Vagina (tissue), 2 donors: Measurements from ENCODE around the gene AMBP. TPM values are rescaled to one million over a fixed set of nuclear protein-coding genes. Genes with fewer than 3 reads are reported as not detected.
A peak's percentile ranks its signal among the peaks of the same experiment; 100 is the strongest.

Experiments
- DNase-seq, 2 donors: peaks; one replicate each; pipeline ENCODE4 v3.0.0-alpha.2; 2017; ENCODE audit errors: extremely low spot score in 2 of 2
- H3K27ac ChIP-seq: fragments of 200-600 bp; sonication (generic); one replicate; pipeline ENCODE4 v1.5.1; 2019
- H3K27me3 ChIP-seq: fragments of 200-600 bp; sonication (generic); one replicate; pipeline ENCODE4 v1.5.1; 2019
- H3K36me3 ChIP-seq, 2 donors: fragments of 200-600 bp; sonication (generic); one replicate each; pipeline ENCODE4 v1.5.1; 2017 to 2019
- H3K4me1 ChIP-seq: fragments of 200-600 bp; sonication (generic); one replicate; pipeline ENCODE4 v1.5.1; 2019
- H3K4me3 ChIP-seq, 2 donors: fragments of 200-600 bp; sonication (generic); 1 replicate in 1 of 2; 2 replicates in 1 of 2; pipeline ENCODE4 v1.5.1; 2016 to 2019
- H3K9me3 ChIP-seq: fragments of 200-600 bp; sonication (generic); one replicate; pipeline ENCODE4 v1.5.1; 2019
- CTCF ChIP-seq, 3 experiments: fragments of 450-650 bp in 2 of 3; fragments of 200-600 bp in 1 of 3; sonication (generic) in 1 of 3; IDR thresholded peaks; one replicate each; pipeline ENCODE4 v1.5.1; 2017 to 2019; ENCODE audit warnings: antibody characterized with exemption in 3 of 3, mild to moderate bottlenecking in 2 of 3, moderate library complexity in 2 of 3
- POLR2A ChIP-seq, 2 donors: fragments of 450-650 bp; IDR thresholded peaks; one replicate each; pipeline ENCODE4 v1.6.1; 2017; ENCODE audit warnings: antibody characterized with exemption in 2 of 2, mild to moderate bottlenecking in 2 of 2, moderate library complexity in 2 of 2
- POLR2AphosphoS5 ChIP-seq, 2 donors: sonication (generic); formaldehyde crosslinking; IDR thresholded peaks; one replicate each; pipeline ENCODE4 v1.9.0; 2017; ENCODE audit warnings: antibody characterized with exemption in 2 of 2, mild to moderate bottlenecking in 2 of 2, low read depth in 1 of 2; ENCODE audit not compliant: insufficient read depth in 1 of 2
- intact Hi-C: fragments of 100-400 bp; cut with DNase I; formaldehyde crosslinking; loops from one replicate; pipeline ENCODE4 v1.15.1; 2023
- total RNA-seq: library from RNA; depleted of rRNA; stranded (reverse); fragments of >200 nt; gene quantifications from one replicate; pipeline ENCODE4 v1.2.3, GENCODE V29; 2016

Gene AMBP
- total RNA-seq, 1 donor from 2014 or later: not detected

- no peaks in the 10 kb centered on the region for H3K36me3 ChIP-seq
- no peak overlapping the region for H3K27ac ChIP-seq
- H3K4me3 ChIP-seq: no peak overlapping the region
- no peaks in the 10 kb centered on the region for H3K9me3 ChIP-seq
- intact Hi-C loops: no loop called here
- no peak for TF ChIP-seq CTCF (IDR thresholded peaks at IDR 0.05)
- TF ChIP-seq POLR2A (IDR thresholded peaks at IDR 0.05): no peak
- TF ChIP-seq POLR2AphosphoS5 (IDR thresholded peaks at IDR 0.05; ENCODE audit: insufficient read depth in 1 of 2, low read depth in 1 of 2): no peak
- DNase-seq: no peak
- no peaks in the 10 kb centered on the region for H3K27me3 ChIP-seq
- no peaks in the 10 kb centered on the region for H3K4me1 ChIP-seq
Measured at GRCh38 chr9:114057161-114057885, 20.8 kb downstream of the AMBP start.

GRCh38 chr9:114056527-114056926 lies 21.6 kb downstream of the AMBP start:
- H3K36me3 ChIP-seq: no peaks in the 10 kb centered on the region
- no peaks in the 10 kb centered on the region for H3K4me1 ChIP-seq
- no peak overlapping the region for H3K4me3 ChIP-seq
- no peaks in the 10 kb centered on the region for H3K9me3 ChIP-seq
- intact Hi-C loops: no loop called here
- TF ChIP-seq POLR2AphosphoS5 (IDR thresholded peaks at IDR 0.05; ENCODE audit: insufficient read depth in 1 of 2, low read depth in 1 of 2) (no peak), CTCF (IDR thresholded peaks at IDR 0.05) (no peak), POLR2A (IDR thresholded peaks at IDR 0.05) (no peak)
- DNase-seq: peak in 1 of 2 donors; percentile 67
- H3K27ac ChIP-seq: no peak overlapping the region
- H3K27me3 ChIP-seq: no peaks in the 10 kb centered on the region

GRCh38 chr9:114055894-114056293 lies 22.2 kb downstream of the AMBP start:
- Histone ChIP-seq H3K27me3 (no peaks in the 10 kb centered on the region), H3K9me3 (no peaks in the 10 kb centered on the region), H3K4me3 (no peak overlapping the region), H3K36me3 (no peaks in the 10 kb centered on the region), H3K4me1 (no peaks in the 10 kb centered on the region), H3K27ac (no peak overlapping the region)
- DNase-seq: no peak
- intact Hi-C loops: no loop called here
- TF ChIP-seq POLR2AphosphoS5 (IDR thresholded peaks at IDR 0.05; ENCODE audit: insufficient read depth in 1 of 2, low read depth in 1 of 2) (no peak), POLR2A (IDR thresholded peaks at IDR 0.05) (no peak), CTCF (IDR thresholded peaks at IDR 0.05) (no peak)

DNA sequence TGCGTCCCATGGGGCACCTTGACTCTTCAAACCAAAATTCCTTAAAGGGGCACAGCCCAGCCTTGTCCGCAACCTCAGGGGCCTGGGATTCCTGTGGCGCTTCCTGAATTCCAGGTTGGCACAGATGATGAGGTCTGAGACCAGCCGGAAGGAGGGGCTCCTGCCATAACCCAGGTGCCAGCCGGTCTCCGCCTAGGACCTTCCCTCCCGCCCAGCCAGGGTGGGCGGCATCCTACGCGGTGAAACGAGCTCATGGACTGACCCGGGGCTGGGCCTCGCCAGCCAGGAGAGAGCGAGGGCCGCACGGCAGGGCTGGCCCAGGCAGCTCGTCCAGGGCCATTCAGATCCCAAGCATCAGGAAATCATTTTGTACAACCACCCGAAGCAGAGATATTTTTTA lies 23.0 kb downstream of the AMBP start:
- Histone ChIP-seq H3K4me1 (no peaks in the 10 kb centered on the region), H3K36me3 (peaks cover 0 to 8% of the 10 kb centered on the region in 2 donors), H3K27ac (no peak overlapping the region), H3K4me3 (no peak overlapping the region), H3K9me3 (no peaks in the 10 kb centered on the region), H3K27me3 (no peaks in the 10 kb centered on the region)
- intact Hi-C loops: no loop called here
- DNase-seq: no peak
- TF ChIP-seq POLR2A (IDR thresholded peaks at IDR 0.05) (no peak), POLR2AphosphoS5 (IDR thresholded peaks at IDR 0.05; ENCODE audit: insufficient read depth in 1 of 2, low read depth in 1 of 2) (no peak), CTCF (IDR thresholded peaks at IDR 0.05) (no peak)

- TF ChIP-seq POLR2AphosphoS5 (IDR thresholded peaks at IDR 0.05; ENCODE audit: insufficient read depth in 1 of 2, low read depth in 1 of 2): no peak
- no peak for TF ChIP-seq POLR2A (IDR thresholded peaks at IDR 0.05)
- no peak for TF ChIP-seq CTCF (IDR thresholded peaks at IDR 0.05)
- Histone ChIP-seq H3K36me3 (peaks cover 0 to 16% of the 10 kb centered on the region in 2 donors), H3K4me1 (no peaks in the 10 kb centered on the region), H3K4me3 (no peak overlapping the region), H3K27me3 (no peaks in the 10 kb centered on the region), H3K27ac (no peak overlapping the region), H3K9me3 (no peaks in the 10 kb centered on the region)
- intact Hi-C loops: no loop called here
- DNase-seq: no peak
Measured at GRCh38 chr9:114054191-114054690, 23.9 kb downstream of the AMBP start.
